Stomach (tissue), 9 donors: ENCODE measurements around the gene ARL6IP5. TPM values are rescaled to one million over a fixed set of nuclear protein-coding genes. Genes with fewer than 3 reads are reported as not detected.

Source experiments
- DNase-seq, 2 donors: peaks; one replicate each; pipeline versions ENCODE4 v3.0.0 to v3.0.0-alpha.2; 2013 to 2019
- H3K27ac ChIP-seq, 5 donors: fragments of 200-600 bp in 4 of 5; sonication (generic) in 4 of 5; one replicate each; pipeline ENCODE4 v1.5.1; 2013 to 2019; ENCODE audit warnings: mild to moderate bottlenecking in 1 of 5, moderate library complexity in 1 of 5
- H3K27me3 ChIP-seq, 3 donors: fragments of 200-600 bp; sonication (generic); one replicate each; pipeline ENCODE4 v1.5.1; 2017 to 2019; ENCODE audit warnings: mixed run types in 1 of 3
- H3K36me3 ChIP-seq, 4 donors: fragments of 200-600 bp; sonication (generic); 1 replicate in 3 of 4; 2 replicates in 1 of 4; pipeline ENCODE4 v1.5.1; 2016 to 2019
- H3K4me1 ChIP-seq, 4 donors: fragments of 200-600 bp; sonication (generic); one replicate each; pipeline ENCODE4 v1.5.1; 2016 to 2019
- H3K4me3 ChIP-seq, 4 donors: fragments of 200-600 bp; sonication (generic) in 3 of 4; one replicate each; pipeline ENCODE4 v1.5.1; 2016 to 2019; ENCODE audit warnings: mild to moderate bottlenecking in 1 of 4
- H3K9me3 ChIP-seq, 4 donors: fragments of 200-600 bp; sonication (generic); one replicate each; pipeline ENCODE4 v1.5.1; 2016 to 2019
- CTCF ChIP-seq, 7 experiments: fragments of 450-650 bp in 4 of 7; fragments of 200-600 bp in 3 of 7; sonication (generic) in 3 of 7; IDR thresholded peaks; one replicate each; pipeline ENCODE4 v1.5.1; 2016 to 2019; ENCODE audit warnings: antibody characterized with exemption in 7 of 7, control low read depth in 2 of 7, mild to moderate bottlenecking in 1 of 7
- EP300 ChIP-seq: sonication (generic); formaldehyde crosslinking; IDR thresholded peaks from one replicate; pipeline ENCODE4 v1.6.1; 2017; ENCODE audit warnings: antibody characterized with exemption
- POLR2A ChIP-seq, 4 donors: fragments of 450-650 bp; IDR thresholded peaks; one replicate each; pipeline ENCODE4 v1.6.1; 2016; ENCODE audit warnings: antibody characterized with exemption in 4 of 4, control low read depth in 2 of 4, mild to moderate bottlenecking in 1 of 4, moderate library complexity in 1 of 4
- POLR2AphosphoS5 ChIP-seq, 3 donors: sonication (generic); formaldehyde crosslinking; IDR thresholded peaks; one replicate each; pipeline ENCODE4 v1.6.1; 2016; ENCODE audit warnings: antibody characterized with exemption in 3 of 3
- WGBS, 5 donors: extraction: QIAGEN DNeasy Blood & Tissue Kit in 3 of 5; methylation state at CpG; one replicate each; pipeline versions ENCODE4 v1.1.5 to v1.1.7; 2013 to 2018; 5-methylcytosine and 5-hydroxymethylcytosine counted together
- intact Hi-C: fragments of 100-400 bp; cut with DNase I; formaldehyde crosslinking; loops from one replicate; pipeline ENCODE4 v1.15.1; 2023; ENCODE audit warnings: low total_unique reads
- polyA plus RNA-seq, 3 donors: library from polyadenylated mRNA; stranded (reverse); fragments of 200-250 nt; gene quantifications; one replicate each; pipeline ENCODE4 v1.2.3, GENCODE V29; 2013
- total RNA-seq, 5 donors: library from RNA; depleted of rRNA; stranded (reverse); fragments of >200 nt; gene quantifications; one replicate each; pipeline versions ENCODE4 v1.1.0 to v1.2.3, GENCODE V29; 2014 to 2016
- donor health status: healthy with polysubstance abuse.
- donor health status: Bipolar disorder and iron deficiency.
- donor health status: healthy.

ARL6IP5 gene
- total and polyA plus RNA-seq, 8 donors, result 13.4 to 74.2 (median 49.1) TPM

- Histone ChIP-seq H3K9me3 (no peaks in the 10 kb centered on the region), H3K4me3 (no peak overlapping the region), H3K36me3 (no peaks in the 10 kb centered on the region), H3K4me1 (peaks cover 0 to 8% (median 3%) of the 10 kb centered on the region in 4 donors), H3K27me3 (no peaks in the 10 kb centered on the region), H3K27ac (peak overlapping the region in 3 of 5 donors; percentile 3 to 16 (median 5))
- TF ChIP-seq POLR2AphosphoS5 (IDR thresholded peaks at IDR 0.05) (no peak), EP300 (no peak), POLR2A (IDR thresholded peaks at IDR 0.05) (no peak), CTCF (IDR thresholded peaks at IDR 0.05) (no peak)
- WGBS, 5 donors, result 45 to 61% (median 57%) methylated on average over 8 of the region's 8 CpGs
- intact Hi-C loops, result no loop called here
- no peak for DNase-seq
These were observed 37.2 kb downstream of the ARL6IP5 start for GRCh38 chr3:69121950-69122349.

GRCh38 chr3:69122403-69122802 is 37.7 kb downstream of the ARL6IP5 start, which contains the start of gene LMOD3:
LMOD3 (minus strand) TSS chr3:69122595; CDS start chr3:69122386, 209 bp downstream.
- Histone ChIP-seq H3K27me3 (no peaks in the 10 kb centered on the region), H3K27ac (peak within 1 kb of the TSS in 3 of 5 donors; percentile 3 to 16 (median 5)), H3K4me3 (no peak within 1 kb of the TSS), H3K36me3 (no peaks in the 10 kb centered on the region), H3K4me1 (peaks cover 0 to 5% (median 1%) of the 10 kb centered on the region in 4 donors), H3K9me3 (no peaks in the 10 kb centered on the region)
- intact Hi-C loops, result no loop called here
- peak in 1 of 2 donors; percentile 55 for DNase-seq
- TF ChIP-seq POLR2AphosphoS5 (IDR thresholded peaks at IDR 0.05) (no peak), EP300 (no peak), POLR2A (IDR thresholded peaks at IDR 0.05) (no peak), CTCF (IDR thresholded peaks at IDR 0.05) (no peak)
- 60 to 77% (median 72%) methylated on average over 3 of the region's 3 CpGs for WGBS, 5 donors

GRCh38 chr3:69126216-69126615 is 41.5 kb downstream of the ARL6IP5 start:
- no peak overlapping the region for H3K27ac ChIP-seq
- H3K4me3 ChIP-seq, result no peak overlapping the region
- no peaks in the 10 kb centered on the region for H3K9me3 ChIP-seq
- no peaks in the 10 kb centered on the region for H3K27me3 ChIP-seq
- no peaks in the 10 kb centered on the region for H3K36me3 ChIP-seq
- WGBS, 5 donors, result 84 to 89% (median 87%) methylated on average over 3 of the region's 3 CpGs
- peaks cover 0 to 2% (median 0%) of the 10 kb centered on the region in 4 donors for H3K4me1 ChIP-seq
- intact Hi-C loops, result no loop called here
- no peak for TF ChIP-seq POLR2A (IDR thresholded peaks at IDR 0.05)
- no peak for TF ChIP-seq CTCF (IDR thresholded peaks at IDR 0.05)
- no peak for TF ChIP-seq POLR2AphosphoS5 (IDR thresholded peaks at IDR 0.05)
- TF ChIP-seq EP300, result no peak
- no peak for DNase-seq

- no peak for TF ChIP-seq POLR2AphosphoS5 (IDR thresholded peaks at IDR 0.05)
- TF ChIP-seq POLR2A (IDR thresholded peaks at IDR 0.05), result no peak
- no peak for TF ChIP-seq EP300
- TF ChIP-seq CTCF (IDR thresholded peaks at IDR 0.05), result no peak
- Histone ChIP-seq H3K4me1 (no peaks in the 10 kb centered on the region), H3K27me3 (no peaks in the 10 kb centered on the region), H3K27ac (no peak overlapping the region), H3K36me3 (no peaks in the 10 kb centered on the region), H3K4me3 (no peak overlapping the region), H3K9me3 (no peaks in the 10 kb centered on the region)
- intact Hi-C loops, result no loop called here
- 55 to 90% (median 85%) methylated on average over 2 of the region's 2 CpGs for WGBS, 5 donors
- no peak for DNase-seq
These were observed 42.3 kb downstream of the ARL6IP5 start for GRCh38 chr3:69126999-69127398.
